ENCODE data around the gene OPN1MW. TPM values are rescaled to one million over a fixed set of nuclear protein-coding genes. Genes with fewer than 3 reads are reported as not detected.
A peak's percentile ranks its signal among the peaks of the same experiment; 100 is the strongest.
"Not testable (repeated sequence)": the region's sequence is repeated elsewhere in the genome, so short reads cannot be mapped to it uniquely, and the experiment has no call there.

OPN1MW gene
- total RNA-seq, result not detected in 2 replicates
- polyA plus RNA-seq, result not detected in 2 replicates
- polyA plus RNA-seq (2012), result not detected in 2 replicates
- polyA minus RNA-seq (ENCODE audit: low replicate concordance), result not detected in 2 replicates

- not testable (repeated sequence) for H3K27ac ChIP-seq (ENCODE audit: insufficient read depth, low read length); H3K9me3 ChIP-seq (ENCODE audit: control insufficient read depth, insufficient read depth, low read depth, low read length); H3K27me3 ChIP-seq (ENCODE audit: control insufficient read depth, insufficient read depth, low read length); H3K4me2 ChIP-seq (ENCODE audit: extremely low read depth, insufficient read depth, low read length); H4K20me1 ChIP-seq (ENCODE audit: control insufficient read depth, extremely low read depth, insufficient read depth, low read length); H2AFZ ChIP-seq (ENCODE audit: low read length); H3K36me3 ChIP-seq (ENCODE audit: control insufficient read depth, insufficient read depth, low read length); H3K79me2 ChIP-seq (ENCODE audit: control insufficient read depth, insufficient read depth, low read length); H3K9ac ChIP-seq (ENCODE audit: insufficient read depth, low read length); DNase-seq (ENCODE audit: low read depth in 2 of 2); H3K4me1 ChIP-seq (ENCODE audit: control insufficient read depth, extremely low read depth, insufficient read depth, low read length); H3K4me3 ChIP-seq (replicated peaks in 1 of 4; ENCODE audit: control extremely low read depth in 1 of 4, insufficient read depth in 1 of 4, low read depth in 3 of 4, low read length in 4 of 4)
Observed at GRCh38 chrX:154182296-154182695, at the start of gene OPN1MW. TSS of gene OPN1MW (plus strand) at chrX:154182596. CDS start at chrX:154182678, 82 bp downstream.

DNA sequence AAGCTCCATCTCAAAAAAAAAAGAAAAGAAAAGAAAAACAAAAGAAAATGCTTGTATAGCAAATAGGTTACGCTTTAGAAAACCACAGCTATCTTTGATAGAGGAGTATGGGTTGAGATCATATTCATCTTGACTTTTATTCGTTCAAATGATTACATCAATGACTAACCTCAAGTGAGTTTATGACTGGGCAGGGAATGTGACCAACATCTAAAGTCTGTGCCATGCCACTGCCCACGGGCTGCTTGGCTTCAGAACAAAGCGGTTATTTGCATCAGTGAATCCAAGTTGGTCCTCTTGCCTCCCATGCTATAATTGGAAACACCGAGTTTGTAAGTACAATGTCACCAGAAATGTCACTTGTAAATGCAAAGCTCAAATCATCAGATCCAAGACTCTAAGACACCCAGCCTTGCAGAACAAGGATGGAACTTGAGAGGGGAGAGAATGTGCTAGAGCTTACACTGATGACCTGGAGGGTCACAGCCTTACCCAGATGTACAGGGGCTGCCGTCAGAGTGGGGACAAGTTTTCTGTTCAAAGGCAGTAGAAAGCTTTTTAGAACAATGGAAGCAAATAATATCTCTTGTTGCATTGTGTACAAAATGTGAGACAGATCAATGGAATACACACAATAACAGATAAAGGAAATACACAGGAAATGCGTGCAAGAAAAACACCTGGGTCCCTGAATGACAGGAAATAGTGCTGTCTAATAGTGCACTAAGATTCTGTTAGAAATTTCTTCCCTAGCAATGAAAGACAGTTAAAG, 46.8 kb upstream of the OPN1MW start:
- Histone ChIP-seq H3K4me3 (replicated peaks in 1 of 4; ENCODE audit: control extremely low read depth in 1 of 4, insufficient read depth in 1 of 4, low read depth in 3 of 4, low read length in 4 of 4) (no peak overlapping the region), H3K9ac (ENCODE audit: insufficient read depth, low read length) (no peak overlapping the region), H3K79me2 (ENCODE audit: control insufficient read depth, insufficient read depth, low read length) (no peaks in the 10 kb centered on the region), H3K4me2 (ENCODE audit: extremely low read depth, insufficient read depth, low read length) (no peak overlapping the region), H3K27me3 (ENCODE audit: control insufficient read depth, insufficient read depth, low read length) (no peaks in the 10 kb centered on the region), H3K27ac (ENCODE audit: insufficient read depth, low read length) (no peak overlapping the region), H4K20me1 (ENCODE audit: control insufficient read depth, extremely low read depth, insufficient read depth, low read length) (no peaks in the 10 kb centered on the region), H3K36me3 (ENCODE audit: control insufficient read depth, insufficient read depth, low read length) (no peaks in the 10 kb centered on the region), H3K4me1 (ENCODE audit: control insufficient read depth, extremely low read depth, insufficient read depth, low read length) (no peaks in the 10 kb centered on the region), H2AFZ (ENCODE audit: low read length) (no peak overlapping the region), H3K9me3 (ENCODE audit: control insufficient read depth, insufficient read depth, low read depth, low read length) (no peaks in the 10 kb centered on the region)
- TF ChIP-seq CTCF (conservative IDR thresholded peaks at IDR 0.05 in 1 of 2, IDR thresholded peaks at IDR 0.05 in 1 of 2; ENCODE audit: low read depth in 1 of 2, low read length in 2 of 2), result no peak
- no peak for TF ChIP-seq EZH2 (IDR thresholded peaks at IDR 0.05; ENCODE audit: low read length, missing control alignments)
- DNase-seq (ENCODE audit: low read depth in 2 of 2), result no peak

GRCh38 chrX:154136627-154137161, 45.7 kb upstream of the OPN1MW start:
- Histone ChIP-seq H3K4me3 (replicated peaks in 1 of 4; ENCODE audit: control extremely low read depth in 1 of 4, insufficient read depth in 1 of 4, low read depth in 3 of 4, low read length in 4 of 4) (peak overlapping the region in 1 of 4 experiments; percentile 25), H4K20me1 (ENCODE audit: control insufficient read depth, extremely low read depth, insufficient read depth, low read length) (no peaks in the 10 kb centered on the region), H3K4me2 (ENCODE audit: extremely low read depth, insufficient read depth, low read length) (peak overlapping the region; percentile 64), H3K36me3 (ENCODE audit: control insufficient read depth, insufficient read depth, low read length) (no peaks in the 10 kb centered on the region), H3K27me3 (ENCODE audit: control insufficient read depth, insufficient read depth, low read length) (no peaks in the 10 kb centered on the region), H3K27ac (ENCODE audit: insufficient read depth, low read length) (no peak overlapping the region), H3K79me2 (ENCODE audit: control insufficient read depth, insufficient read depth, low read length) (no peaks in the 10 kb centered on the region), H3K4me1 (ENCODE audit: control insufficient read depth, extremely low read depth, insufficient read depth, low read length) (no peaks in the 10 kb centered on the region), H3K9me3 (ENCODE audit: control insufficient read depth, insufficient read depth, low read depth, low read length) (no peaks in the 10 kb centered on the region), H2AFZ (ENCODE audit: low read length) (no peak overlapping the region), H3K9ac (ENCODE audit: insufficient read depth, low read length) (no peak overlapping the region)
- TF ChIP-seq CTCF (conservative IDR thresholded peaks at IDR 0.05 in 1 of 2, IDR thresholded peaks at IDR 0.05 in 1 of 2; ENCODE audit: low read depth in 1 of 2, low read length in 2 of 2) (peak; percentile 39 to 56), EZH2 (IDR thresholded peaks at IDR 0.05; ENCODE audit: low read length, missing control alignments) (no peak)
- peak; percentile 20 to 36 for DNase-seq (ENCODE audit: low read depth in 2 of 2)

Data from fibroblast of lung (primary cell).